ENCODE data around the gene TRPM3.
"Not testable (repeated sequence)": the region's sequence is repeated elsewhere in the genome, so short reads cannot be mapped to it uniquely, and the experiment has no call there.

Gene TRPM3

DNA sequence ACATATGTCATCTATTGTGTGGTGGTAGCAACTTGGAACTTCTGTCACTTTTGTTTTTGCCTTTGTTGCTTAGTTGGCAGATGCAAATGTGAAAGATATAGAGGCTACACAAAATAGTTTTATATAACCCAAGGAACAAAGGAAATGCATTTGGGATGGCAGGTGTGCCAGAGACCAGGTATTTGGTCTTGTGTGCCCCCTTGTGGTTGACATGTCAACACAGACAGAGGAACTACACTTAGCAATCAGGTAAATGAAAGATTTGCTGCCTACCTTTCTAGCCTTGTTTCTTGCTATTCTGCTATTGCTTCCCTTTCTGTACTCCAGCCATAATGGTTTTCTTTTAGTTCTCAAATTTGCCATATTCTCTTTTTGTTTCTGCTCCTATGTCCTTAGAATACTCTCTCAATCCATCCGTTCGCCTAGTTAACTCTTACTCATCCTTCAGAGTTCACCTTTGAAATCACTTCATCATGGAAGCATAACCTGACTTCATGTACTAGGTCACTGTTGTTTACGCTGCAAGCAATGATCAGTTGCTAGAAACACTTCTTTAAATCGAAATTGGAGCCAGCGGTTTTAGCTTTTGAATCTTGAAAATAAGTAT lies 119.5 kb downstream of the TRPM3 start:
- in situ Hi-C loops (cut with MboI; ENCODE audit: low sequenced_read_pairs): no loop called here

GRCh38 chr9:70998962-70999361 lies 122.5 kb downstream of the TRPM3 start:
- in situ Hi-C loops (cut with MboI; ENCODE audit: low sequenced_read_pairs): no loop called here

DNA sequence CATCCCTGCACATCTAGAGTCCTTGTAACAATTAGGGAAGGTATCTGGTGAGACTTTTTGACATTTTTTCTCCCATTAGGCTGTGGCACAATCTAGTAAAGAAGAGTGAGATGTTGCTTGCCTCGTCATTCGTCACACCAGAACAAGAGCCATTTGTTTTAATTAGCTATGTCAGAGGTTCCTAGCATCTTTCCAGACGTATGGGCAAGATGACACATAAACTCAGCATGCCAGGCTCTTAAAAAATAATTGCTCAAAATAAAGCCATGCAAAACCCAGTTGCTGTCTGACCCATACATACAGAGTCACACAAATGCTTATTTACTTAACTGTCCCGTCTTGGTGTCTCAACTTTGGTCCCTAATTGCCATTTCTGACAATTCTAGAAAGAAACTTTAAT lies 125.9 kb downstream of the TRPM3 start:
- in situ Hi-C loops (cut with MboI; ENCODE audit: low sequenced_read_pairs): no loop called here

DNA sequence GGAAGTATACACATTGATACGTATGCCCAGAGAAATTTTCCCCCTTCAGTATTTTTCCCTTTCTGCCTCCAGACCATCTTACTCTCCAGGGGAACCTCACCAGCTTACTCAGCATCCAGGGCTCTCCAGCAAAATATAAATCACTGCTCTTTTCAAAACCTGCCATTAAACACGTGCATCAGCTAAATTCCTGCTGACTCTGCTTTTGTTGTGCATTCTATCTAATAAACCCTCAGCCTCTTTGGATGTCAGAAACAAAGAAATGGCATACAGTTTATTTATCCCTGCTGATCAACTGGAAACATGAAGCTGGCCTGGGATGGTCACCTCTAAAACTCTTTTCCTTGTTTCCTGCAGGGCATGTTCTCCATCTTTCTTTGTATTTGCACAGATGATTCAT lies 126.8 kb downstream of the TRPM3 start:
- in situ Hi-C loops (cut with MboI; ENCODE audit: low sequenced_read_pairs): no loop called here

DNA sequence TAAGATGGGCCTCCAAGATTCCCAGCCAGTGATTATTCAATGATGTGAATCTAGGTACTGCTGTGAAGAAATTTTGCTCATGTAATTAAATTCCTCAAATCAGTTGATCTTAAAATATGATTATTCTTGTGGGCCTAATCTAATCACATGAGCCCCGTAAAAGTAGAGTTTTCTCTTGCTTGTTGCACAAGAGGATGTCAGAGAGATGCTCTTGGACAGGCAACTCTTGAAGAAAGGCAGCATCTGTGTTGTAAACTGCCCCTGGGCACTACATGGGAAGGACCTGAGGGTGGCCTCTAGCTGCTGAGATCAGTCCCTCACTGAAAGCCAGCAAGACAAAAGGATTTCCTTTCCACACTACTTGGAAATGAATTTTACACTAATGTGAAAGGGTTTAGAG lies 132.9 kb downstream of the TRPM3 start:
- in situ Hi-C loops (cut with MboI; ENCODE audit: low sequenced_read_pairs): no loop called here

DNA sequence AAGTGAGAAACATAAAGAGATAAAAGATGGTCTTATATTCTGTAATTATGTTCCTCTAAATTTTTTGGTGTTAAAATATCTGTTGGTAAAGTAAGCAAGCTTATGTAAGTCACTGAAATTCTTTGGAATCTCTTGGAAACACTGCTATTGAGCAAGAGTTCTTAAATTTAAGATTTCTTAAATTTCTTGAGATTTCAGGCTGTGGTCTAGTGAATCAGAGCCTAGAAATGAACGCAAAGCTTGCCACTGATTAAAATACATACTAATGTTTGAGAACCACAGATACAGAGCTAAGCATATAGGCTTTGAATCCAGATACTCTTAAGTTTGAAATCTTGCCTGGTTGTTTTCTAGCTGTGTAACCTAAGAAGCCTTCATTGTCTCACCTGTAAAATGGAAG lies 133.4 kb downstream of the TRPM3 start:
- in situ Hi-C loops (cut with MboI; ENCODE audit: low sequenced_read_pairs): no loop called here

- in situ Hi-C loops (cut with MboI; ENCODE audit: low sequenced_read_pairs): no loop called here
Measured at GRCh38 chr9:70986984-70987383, 134.4 kb downstream of the TRPM3 start.

GRCh38 chr9:70983723-70984295 lies 137.6 kb downstream of the TRPM3 start:
- in situ Hi-C loops (cut with MboI; ENCODE audit: low sequenced_read_pairs): no loop called here

GRCh38 chr9:70981312-70981711 lies 140.1 kb downstream of the TRPM3 start:
- in situ Hi-C loops (cut with MboI; ENCODE audit: low sequenced_read_pairs): no loop called here

DNA sequence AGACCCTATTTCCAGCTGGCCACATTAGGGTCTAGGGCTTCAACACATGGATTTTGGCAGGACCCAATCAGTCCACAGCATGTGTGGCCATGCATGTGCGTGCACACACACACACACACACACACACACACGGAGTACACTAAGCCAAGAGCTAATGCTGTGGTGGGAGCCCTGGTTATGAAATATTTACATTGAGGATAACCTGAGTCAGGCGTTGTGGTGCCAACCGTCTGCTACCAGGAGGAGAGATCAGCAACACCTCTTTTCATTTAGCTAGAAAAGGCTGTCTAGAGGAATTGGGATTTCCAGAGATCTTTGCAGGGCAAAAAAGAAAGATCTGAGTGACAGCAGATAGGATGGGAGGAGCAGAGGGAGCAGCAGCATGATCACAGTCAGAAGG lies 141.5 kb downstream of the TRPM3 start:
- in situ Hi-C loops (cut with MboI; ENCODE audit: low sequenced_read_pairs): no loop called here

DNA sequence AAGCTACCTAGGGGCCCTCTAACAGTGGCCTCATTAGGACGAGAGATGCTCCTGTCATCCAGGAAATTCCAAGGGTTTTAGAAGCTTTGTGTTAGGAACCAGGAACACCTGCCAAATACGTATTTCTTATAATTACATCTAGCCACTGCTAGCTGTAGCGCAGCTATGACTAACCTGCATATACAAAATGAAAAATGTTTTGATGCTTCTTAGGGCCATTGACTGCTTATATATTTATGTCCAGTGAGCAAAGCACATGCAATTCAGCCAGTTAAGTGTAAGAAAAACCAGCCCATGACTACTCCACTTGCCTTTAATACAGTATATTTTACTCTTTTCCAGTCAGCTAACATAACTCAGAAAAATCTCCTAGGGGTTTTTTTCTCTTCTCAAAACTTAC lies 143.3 kb downstream of the TRPM3 start:
- in situ Hi-C loops (cut with MboI; ENCODE audit: low sequenced_read_pairs): no loop called here

DNA sequence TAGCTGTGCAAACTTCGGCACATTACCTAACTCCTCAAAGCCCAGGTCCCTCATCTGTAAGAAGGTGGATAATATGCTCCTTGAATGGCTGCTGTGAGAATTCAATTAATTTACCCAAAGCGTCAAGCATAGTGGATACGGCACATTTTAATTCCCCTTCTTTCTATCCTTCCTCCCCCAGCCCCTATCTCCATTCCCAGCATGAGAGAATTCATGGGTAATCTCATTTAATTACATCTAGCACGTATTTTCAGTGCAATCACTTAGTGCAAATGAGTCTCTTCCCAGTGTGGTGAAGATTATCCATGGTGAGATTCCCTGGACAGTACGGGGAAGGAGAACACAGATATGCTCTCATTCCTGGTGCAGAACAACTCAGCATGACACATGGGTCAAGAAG lies 145.6 kb downstream of the TRPM3 start:
- in situ Hi-C loops (cut with MboI; ENCODE audit: low sequenced_read_pairs): no loop called here

DNA sequence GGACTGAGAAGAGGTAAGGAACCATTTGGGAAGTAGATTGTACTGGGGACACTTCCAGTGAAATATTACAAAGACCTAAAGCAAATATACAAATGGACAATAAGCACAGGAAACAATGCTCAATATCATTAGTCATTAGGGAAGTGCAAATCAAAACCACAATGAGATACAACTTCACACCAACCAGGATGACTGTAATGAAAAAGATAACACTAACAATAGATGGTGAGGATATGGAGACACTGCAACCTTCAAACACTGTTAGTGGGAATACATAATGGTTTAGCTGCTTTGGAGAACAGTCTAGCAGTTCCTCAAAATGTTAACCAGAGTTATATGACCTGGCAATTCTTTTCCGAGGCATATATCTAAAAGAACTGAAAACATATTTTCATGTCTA lies 149.7 kb downstream of the TRPM3 start:
- in situ Hi-C loops (cut with MboI; ENCODE audit: low sequenced_read_pairs): no loop called here

GRCh38 chr9:70966380-70966779 lies 155.0 kb downstream of the TRPM3 start:
- in situ Hi-C loops (cut with MboI; ENCODE audit: low sequenced_read_pairs): not testable (repeated sequence)

DNA sequence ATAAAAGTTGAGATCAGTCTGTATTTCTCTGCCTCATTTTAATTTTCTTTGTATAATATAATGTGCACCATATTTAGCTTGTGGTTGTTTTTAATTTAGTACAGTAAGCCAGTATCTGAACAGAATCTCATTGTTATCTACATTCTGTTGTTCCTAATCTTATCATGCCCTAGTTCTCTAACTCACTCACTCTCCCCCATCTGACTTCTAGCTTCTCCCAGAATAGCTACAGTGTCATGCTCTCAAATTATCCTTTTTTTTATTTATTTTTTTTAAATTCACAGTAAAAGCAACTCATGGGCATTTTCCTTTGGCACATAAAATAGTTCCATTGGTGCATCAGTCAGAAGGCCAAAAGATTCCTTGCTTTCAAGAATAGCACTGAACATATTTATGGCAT lies 156.6 kb downstream of the TRPM3 start:
- in situ Hi-C loops (cut with MboI; ENCODE audit: low sequenced_read_pairs): no loop called here

DNA sequence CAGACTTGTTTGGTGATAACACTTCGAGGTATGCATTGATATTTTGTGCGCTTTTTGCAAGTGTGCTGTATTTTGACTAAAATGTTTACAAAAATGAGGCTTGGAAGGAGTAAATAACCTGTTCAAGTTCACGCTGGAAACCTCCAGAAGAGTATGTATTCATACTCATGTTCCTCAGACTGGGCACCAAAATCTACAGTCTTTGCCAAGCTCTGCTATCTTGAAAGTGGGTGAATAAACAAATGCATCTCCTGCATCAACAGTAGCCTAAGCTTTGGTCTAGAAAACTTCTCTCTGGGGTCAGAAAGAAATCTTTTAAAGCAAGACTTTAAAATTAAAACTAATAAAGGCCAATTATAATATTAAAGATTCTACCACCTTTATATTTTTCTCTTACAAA lies 157.9 kb downstream of the TRPM3 start:
- in situ Hi-C loops (cut with MboI; ENCODE audit: low sequenced_read_pairs): no loop called here

GRCh38 chr9:70962761-70963440 lies 158.5 kb downstream of the TRPM3 start:
- in situ Hi-C loops (cut with MboI; ENCODE audit: low sequenced_read_pairs): no loop called here

DNA sequence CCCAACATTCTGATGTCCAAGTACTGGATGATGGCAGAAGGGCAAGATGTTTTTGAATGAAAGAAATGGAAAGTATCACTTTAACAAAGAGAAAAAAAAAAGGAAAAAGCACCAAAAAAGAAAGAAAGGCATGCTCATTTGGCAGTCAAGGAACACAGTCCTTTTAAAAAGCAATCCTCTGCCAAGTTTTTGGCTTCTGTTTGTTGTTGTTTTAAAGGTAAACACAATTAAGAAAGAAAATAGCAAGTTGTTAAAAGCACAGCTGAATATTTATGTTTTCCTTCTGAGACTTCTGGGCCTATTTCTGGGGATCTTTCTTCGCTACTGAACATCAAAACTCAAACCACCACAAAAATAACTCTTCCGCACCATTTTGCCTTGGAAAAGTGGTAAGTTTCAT lies 162.1 kb downstream of the TRPM3 start:
- in situ Hi-C loops (cut with MboI; ENCODE audit: low sequenced_read_pairs): no loop called here

- in situ Hi-C loops (cut with MboI; ENCODE audit: low sequenced_read_pairs): no loop called here
Measured at GRCh38 chr9:70954596-70955143, 166.8 kb downstream of the TRPM3 start.

DNA sequence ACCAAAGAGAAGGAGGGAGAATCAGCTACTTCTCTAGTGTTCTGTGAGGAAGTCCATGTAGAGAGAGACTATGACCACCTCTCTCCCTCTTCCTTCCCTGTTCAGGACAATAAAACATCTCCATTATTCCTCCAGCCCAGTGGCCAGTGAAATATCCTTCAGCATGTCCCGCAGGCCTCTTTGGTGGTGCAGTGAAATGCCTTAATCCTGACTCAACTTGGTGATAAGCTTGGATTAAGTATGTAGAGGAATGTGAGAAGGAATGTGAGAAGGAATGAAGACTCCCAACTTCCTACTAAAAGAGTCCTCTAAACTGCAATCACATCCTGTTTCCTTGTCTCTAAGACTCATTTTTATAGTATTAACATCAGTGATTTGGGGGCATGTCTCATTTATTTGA lies 167.3 kb downstream of the TRPM3 start:
- in situ Hi-C loops (cut with MboI; ENCODE audit: low sequenced_read_pairs): no loop called here

DNA sequence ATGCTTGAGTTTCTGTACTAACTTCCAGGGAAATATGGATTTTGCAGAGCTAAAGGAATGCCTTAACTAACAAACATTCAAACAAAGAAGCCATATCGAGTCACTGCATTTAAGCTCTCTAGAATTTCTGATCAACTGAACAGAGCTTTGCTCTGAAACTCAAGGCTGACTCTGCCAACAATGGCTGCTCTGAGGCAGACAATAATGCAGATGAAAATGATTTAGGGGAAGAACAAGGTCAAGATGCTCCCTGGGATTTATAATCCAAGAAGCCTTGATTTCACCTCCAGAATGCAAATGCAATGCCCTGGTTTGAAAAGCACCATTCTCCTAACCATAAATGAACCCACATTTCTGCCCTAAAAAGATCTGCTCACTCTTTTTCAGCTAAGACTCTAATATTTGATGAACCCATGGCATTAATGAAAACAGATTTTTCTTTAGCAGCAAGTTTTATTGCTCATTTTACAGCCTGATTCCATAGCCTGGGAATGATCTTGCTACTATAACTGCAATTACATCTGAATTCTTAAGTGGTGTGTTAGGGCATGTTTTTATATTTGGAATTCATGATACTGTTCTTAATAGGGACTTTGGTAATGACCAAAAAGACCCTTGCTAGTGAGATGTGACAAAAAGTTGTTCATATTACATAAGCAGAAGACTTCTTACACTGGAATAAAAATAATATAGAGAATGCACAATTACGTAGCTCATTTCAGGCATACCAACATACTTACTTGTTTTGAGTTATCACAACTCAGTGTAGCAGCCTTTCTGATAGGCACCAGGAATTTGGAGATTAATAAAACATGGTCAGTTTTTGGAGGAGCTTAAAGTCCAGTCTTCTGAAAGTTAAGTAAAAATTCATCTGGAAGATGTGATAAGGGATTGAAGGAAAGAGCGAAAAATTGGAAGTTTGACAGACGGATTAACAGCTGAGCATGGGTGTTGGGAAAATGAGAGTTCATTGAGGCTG lies 169.4 kb downstream of the TRPM3 start:
- in situ Hi-C loops (cut with MboI; ENCODE audit: low sequenced_read_pairs): no loop called here

Measured in hTERT RPE-1 (cell line).